NCI-H1930 (cell line): ENCODE measurements around the gene TRIM49C.
"Not testable (repeated sequence)": the region's sequence is repeated elsewhere in the genome, so short reads cannot be mapped to it uniquely, and the experiment has no call there.

Experiments used
- DNase-seq, 2 experiments: peaks; one replicate each; lab custom pipeline; 2025; lab: John Stamatoyannopoulos, UW

Gene TRIM49C

GRCh38 chr11:90030806-90031205, at the start of gene TRIM49C:
Gene TRIM49C, plus strand, starts transcription at chr11:90031106. Its CDS starts 4,106 bp downstream, at chr11:90035212.
- not testable (repeated sequence) for DNase-seq

GRCh38 chr11:90024184-90024583, 6.7 kb upstream of the TRIM49C start:
- DNase-seq, result not testable (repeated sequence)

GRCh38 chr11:90051591-90052209, 20.8 kb downstream of the TRIM49C start:
- DNase-seq, result not testable (repeated sequence)

- DNase-seq, result not testable (repeated sequence)
These were observed 21.4 kb downstream of the TRIM49C start for GRCh38 chr11:90052311-90052710.

- not testable (repeated sequence) for DNase-seq
These were observed 22.6 kb downstream of the TRIM49C start for GRCh38 chr11:90053545-90053944.

GRCh38 chr11:90085650-90086049, 54.7 kb downstream of the TRIM49C start, which contains the start of gene UBTFL1:
Gene UBTFL1, plus strand, starts transcription at chr11:90085950. Its CDS starts 0 bp downstream, at chr11:90085950.
- DNase-seq, result not testable (repeated sequence)

- not testable (repeated sequence) for DNase-seq
These were observed 57.8 kb downstream of the TRIM49C start for GRCh38 chr11:90088731-90089130.
